Stomach smooth muscle (tissue), 2 donors: ENCODE results near the gene FKBP14.
"Not testable (repeated sequence)": the region's sequence is repeated elsewhere in the genome, so short reads cannot be mapped to it uniquely, and the experiment has no call there.

Experiments used
- H3K27ac ChIP-seq: one replicate; pipeline ENCODE4 v1.7.0; 2013; ENCODE audit warnings: mild to moderate bottlenecking, low read length, inconsistent platforms
- H3K27me3 ChIP-seq, 2 donors: one replicate each; pipeline ENCODE4 v1.7.0; 2013; ENCODE audit warnings: low read length in 2 of 2; ENCODE audit not compliant: insufficient read depth in 2 of 2, control insufficient read depth in 1 of 2
- H3K36me3 ChIP-seq, 2 donors: one replicate each; pipeline ENCODE4 v1.7.0; 2013; ENCODE audit warnings: low read length in 2 of 2; ENCODE audit not compliant: control insufficient read depth in 2 of 2, insufficient read depth in 2 of 2
- H3K4me1 ChIP-seq: one replicate; pipeline ENCODE4 v1.7.0; 2013; ENCODE audit warnings: low read length; ENCODE audit not compliant: control insufficient read depth, insufficient read depth
- H3K4me3 ChIP-seq, 2 donors: one replicate each; pipeline ENCODE4 v1.7.0; 2013; ENCODE audit warnings: low read length in 2 of 2
- H3K9ac ChIP-seq, 2 donors: one replicate each; pipeline ENCODE4 v1.7.0; 2013; ENCODE audit warnings: low read length in 2 of 2, mild to moderate bottlenecking in 1 of 2
- H3K9me3 ChIP-seq, 2 donors: one replicate each; pipeline ENCODE4 v1.7.0; 2013; ENCODE audit warnings: low read length in 2 of 2; ENCODE audit not compliant: control insufficient read depth in 2 of 2
- donor health status: healthy.
- donor health status: Pancreatic carcinoma.

The FKBP14 gene

GRCh38 chr7:30026229-30027064, at the start of gene FKBP14:
Gene FKBP14, minus strand, starts transcription at chr7:30026702. Its CDS starts 194 bp downstream, at chr7:30026508.
- Histone ChIP-seq H3K9me3 (no peaks in the 10 kb centered on the region), H3K9ac (peak within 1 kb of the TSS; percentile 76 to 93), H3K4me3 (peak within 1 kb of the TSS; percentile 88 to 98), H3K27ac (peak within 1 kb of the TSS; percentile 75), H3K27me3 (no peaks in the 10 kb centered on the region), H3K4me1 (peaks cover 9% of the 10 kb centered on the region), H3K36me3 (no peaks in the 10 kb centered on the region)

GRCh38 chr7:30074422-30075030, 48.0 kb upstream of the FKBP14 start:
- Histone ChIP-seq H3K36me3 (peaks cover 10 to 16% of the 10 kb centered on the region in 2 donors), H3K9ac (no peak overlapping the region), H3K4me1 (no peaks in the 10 kb centered on the region), H3K9me3 (no peaks in the 10 kb centered on the region), H3K27ac (no peak overlapping the region), H3K27me3 (no peaks in the 10 kb centered on the region), H3K4me3 (no peak overlapping the region)

GRCh38 chr7:30072735-30073134, 46.2 kb upstream of the FKBP14 start:
- Histone ChIP-seq H3K9me3 (no peaks in the 10 kb centered on the region), H3K4me1 (no peaks in the 10 kb centered on the region), H3K27ac (no peak overlapping the region), H3K4me3 (no peak overlapping the region), H3K9ac (no peak overlapping the region), H3K36me3 (peaks cover 0 to 4% of the 10 kb centered on the region in 2 donors), H3K27me3 (no peaks in the 10 kb centered on the region)

- Histone ChIP-seq H3K27ac (no peak overlapping the region), H3K9ac (no peak overlapping the region), H3K4me3 (no peak overlapping the region), H3K4me1 (no peaks in the 10 kb centered on the region), H3K36me3 (peaks cover 0 to 2% of the 10 kb centered on the region in 2 donors), H3K9me3 (no peaks in the 10 kb centered on the region), H3K27me3 (no peaks in the 10 kb centered on the region)
Measured at GRCh38 chr7:30070052-30070451, 43.5 kb upstream of the FKBP14 start.

DNA sequence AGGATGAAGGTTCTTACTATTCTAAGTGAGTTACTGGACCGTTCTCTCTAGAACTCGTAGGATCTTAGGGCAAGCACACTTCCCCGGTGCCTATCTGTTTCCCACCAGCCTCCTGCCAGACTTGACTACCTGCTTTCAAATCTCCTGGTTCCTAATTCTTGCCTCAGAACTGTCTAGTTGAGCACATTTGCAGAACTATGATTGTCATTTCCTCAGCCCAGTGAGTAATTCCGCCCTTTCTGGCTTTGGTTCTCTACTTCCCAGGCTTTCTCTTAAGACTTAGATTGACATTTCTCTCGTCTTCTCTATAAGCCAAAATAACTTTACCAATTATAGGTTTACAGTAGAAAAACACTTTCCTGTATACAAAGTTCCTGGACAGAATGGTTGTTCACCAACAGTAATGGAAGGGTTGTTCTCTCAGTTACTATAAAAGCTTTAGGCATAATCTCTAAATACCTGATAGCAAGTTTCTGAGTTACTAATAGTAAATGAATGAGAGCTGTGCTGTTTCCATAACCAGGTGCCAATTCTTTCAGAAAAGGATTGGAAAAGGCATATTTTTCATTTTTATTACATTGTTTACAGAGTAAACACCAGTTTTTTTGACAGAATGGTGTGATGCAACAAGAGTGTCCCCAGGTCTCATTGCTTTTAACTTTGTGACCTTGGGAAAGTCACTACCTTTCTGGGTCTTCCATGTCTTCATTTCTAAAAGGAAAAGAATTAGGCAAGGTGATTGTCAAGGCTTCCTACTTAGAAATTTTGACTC, 42.8 kb upstream of the FKBP14 start:
- Histone ChIP-seq H3K4me3 (no peak overlapping the region), H3K9me3 (no peaks in the 10 kb centered on the region), H3K27me3 (no peaks in the 10 kb centered on the region), H3K36me3 (peaks cover 0 to 2% of the 10 kb centered on the region in 2 donors), H3K27ac (no peak overlapping the region), H3K4me1 (no peaks in the 10 kb centered on the region), H3K9ac (no peak overlapping the region)

- H3K9ac ChIP-seq, result no peak overlapping the region
- H3K4me3 ChIP-seq, result no peak overlapping the region
- H3K9me3 ChIP-seq, result no peaks in the 10 kb centered on the region
- no peak overlapping the region for H3K27ac ChIP-seq
- H3K4me1 ChIP-seq, result no peaks in the 10 kb centered on the region
- H3K27me3 ChIP-seq, result no peaks in the 10 kb centered on the region
- H3K36me3 ChIP-seq, result peaks cover 0 to 4% of the 10 kb centered on the region in 2 donors
Measured at GRCh38 chr7:30068117-30068516, 41.6 kb upstream of the FKBP14 start.

DNA sequence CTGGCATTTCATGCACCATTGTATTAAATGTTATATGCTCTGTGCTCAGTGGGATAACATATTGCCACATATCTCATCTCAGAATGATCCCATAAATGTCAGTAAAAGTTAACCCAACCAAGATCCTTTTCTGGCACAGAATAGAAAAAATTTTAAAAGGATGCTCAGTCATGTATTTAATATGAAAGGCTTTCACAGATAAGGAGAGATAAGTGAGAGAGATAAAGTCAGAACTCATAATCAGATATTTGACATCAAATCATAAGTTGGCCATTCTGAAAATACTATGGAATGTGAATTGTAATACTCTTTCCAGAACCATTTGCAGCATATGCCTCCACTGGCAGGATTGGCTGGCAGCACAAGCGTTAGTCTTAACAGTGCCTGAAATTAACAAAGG, 40.2 kb upstream of the FKBP14 start:
- Histone ChIP-seq H3K9ac (no peak overlapping the region), H3K4me1 (no peaks in the 10 kb centered on the region), H3K4me3 (no peak overlapping the region), H3K27ac (no peak overlapping the region), H3K36me3 (peaks cover 0 to 4% of the 10 kb centered on the region in 2 donors), H3K9me3 (no peaks in the 10 kb centered on the region), H3K27me3 (no peaks in the 10 kb centered on the region)

GRCh38 chr7:30065746-30066145, 39.2 kb upstream of the FKBP14 start:
- no peak overlapping the region for H3K27ac ChIP-seq
- no peaks in the 10 kb centered on the region for H3K4me1 ChIP-seq

GRCh38 chr7:30062587-30062986, 36.1 kb upstream of the FKBP14 start:
- no peak overlapping the region for H3K27ac ChIP-seq
- no peak overlapping the region for H3K9ac ChIP-seq
- peaks cover 0 to 2% of the 10 kb centered on the region in 2 donors for H3K36me3 ChIP-seq
- no peak overlapping the region for H3K4me3 ChIP-seq
- no peaks in the 10 kb centered on the region for H3K27me3 ChIP-seq
- no peaks in the 10 kb centered on the region for H3K9me3 ChIP-seq
- H3K4me1 ChIP-seq, result no peaks in the 10 kb centered on the region

More at GRCh38 chr7:30065746-30066145, 39.2 kb upstream of the FKBP14 start:
- Histone ChIP-seq H3K9ac (no peak overlapping the region), H3K4me3 (no peak overlapping the region), H3K9me3 (no peaks in the 10 kb centered on the region), H3K27me3 (no peaks in the 10 kb centered on the region), H3K36me3 (peaks cover 0 to 3% of the 10 kb centered on the region in 2 donors)

- not testable (repeated sequence) for H3K9me3 ChIP-seq, H3K36me3 ChIP-seq, H3K27ac ChIP-seq, H3K4me3 ChIP-seq, H3K9ac ChIP-seq, H3K27me3 ChIP-seq, H3K4me1 ChIP-seq
Measured at GRCh38 chr7:30061786-30062185, 35.3 kb upstream of the FKBP14 start.
